Fibroblast of the aortic adventitia (primary cell): ENCODE data around the gene ZNF80. TPM values are rescaled to one million over a fixed set of nuclear protein-coding genes. Genes with fewer than 3 reads are reported as not detected.
A peak's percentile ranks its signal among the peaks of the same experiment; 100 is the strongest.

Source experiments
- DNase-seq: peaks from one replicate; pipeline ENCODE4 v3.0.0-alpha.2; 2010; ENCODE audit warnings: low read depth
- H3K4me3 ChIP-seq: 2 replicates; pipeline ENCODE4 v1.5.1; 2011; ENCODE audit warnings: low read depth, mild to moderate bottlenecking, control low read depth, low read length, moderate library complexity
- total RNA-seq: library from RNA; depleted of rRNA; stranded (reverse); fragments of >200 nt; gene quantifications from 2 replicates; pipeline ENCODE4 v1.2.3, GENCODE V29; 2012; ENCODE audit warnings: low replicate concordance
- TF ChIP-seq, protein P1 (sequence below): IDR thresholded peaks from 2 replicates; pipeline ENCODE4 v1.5.1; 2011; ENCODE audit warnings: mild to moderate bottlenecking, low read length, control low read depth, inconsistent platforms; ENCODE audit not compliant: insufficient read depth

ZNF80 gene
- total RNA-seq, 1 donor: not detected

DNA sequence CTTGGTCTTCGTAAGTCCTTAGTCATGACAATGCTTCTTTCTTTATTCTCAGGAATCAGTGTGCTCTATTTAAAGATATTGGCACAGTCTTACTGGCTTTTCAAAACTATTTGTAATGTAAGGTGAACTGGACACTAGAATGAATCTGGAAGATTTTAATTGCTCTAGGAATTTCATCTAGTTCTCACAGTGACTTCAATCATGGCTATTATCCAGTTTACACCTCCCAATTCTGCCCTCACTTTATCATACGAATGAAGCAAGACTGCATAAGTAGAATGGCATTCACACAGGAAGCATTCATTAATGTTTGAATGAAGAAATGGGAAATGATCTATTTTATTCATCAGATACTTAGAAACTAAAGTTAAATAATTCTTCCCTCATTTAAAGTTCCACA, 31.8 kb downstream of the ZNF80 start:
- DNase-seq: peak; percentile 44
- no peak overlapping the region for H3K4me3 ChIP-seq
- TF ChIP-seq, protein P1, sequence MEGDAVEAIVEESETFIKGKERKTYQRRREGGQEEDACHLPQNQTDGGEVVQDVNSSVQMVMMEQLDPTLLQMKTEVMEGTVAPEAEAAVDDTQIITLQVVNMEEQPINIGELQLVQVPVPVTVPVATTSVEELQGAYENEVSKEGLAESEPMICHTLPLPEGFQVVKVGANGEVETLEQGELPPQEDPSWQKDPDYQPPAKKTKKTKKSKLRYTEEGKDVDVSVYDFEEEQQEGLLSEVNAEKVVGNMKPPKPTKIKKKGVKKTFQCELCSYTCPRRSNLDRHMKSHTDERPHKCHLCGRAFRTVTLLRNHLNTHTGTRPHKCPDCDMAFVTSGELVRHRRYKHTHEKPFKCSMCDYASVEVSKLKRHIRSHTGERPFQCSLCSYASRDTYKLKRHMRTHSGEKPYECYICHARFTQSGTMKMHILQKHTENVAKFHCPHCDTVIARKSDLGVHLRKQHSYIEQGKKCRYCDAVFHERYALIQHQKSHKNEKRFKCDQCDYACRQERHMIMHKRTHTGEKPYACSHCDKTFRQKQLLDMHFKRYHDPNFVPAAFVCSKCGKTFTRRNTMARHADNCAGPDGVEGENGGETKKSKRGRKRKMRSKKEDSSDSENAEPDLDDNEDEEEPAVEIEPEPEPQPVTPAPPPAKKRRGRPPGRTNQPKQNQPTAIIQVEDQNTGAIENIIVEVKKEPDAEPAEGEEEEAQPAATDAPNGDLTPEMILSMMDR: no peak

DNA sequence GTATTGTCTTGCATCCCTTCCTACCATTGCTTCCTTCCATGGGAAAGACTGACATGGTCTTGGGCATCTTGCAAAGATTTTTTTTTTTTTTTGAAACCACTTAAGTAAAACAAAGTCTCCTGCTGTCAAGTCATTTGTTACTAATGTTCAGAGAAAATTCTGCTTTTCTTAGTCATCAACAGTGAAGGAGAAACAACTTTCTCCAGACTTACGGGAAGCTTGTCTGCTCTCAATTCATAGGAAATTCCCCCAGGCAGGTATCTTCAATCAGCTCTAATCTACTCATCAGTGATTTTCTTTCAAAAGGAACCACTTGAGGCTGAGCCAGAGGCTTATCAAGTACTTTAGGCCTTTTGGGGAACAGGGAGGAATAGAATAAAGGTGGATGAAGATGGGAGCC, 42.6 kb downstream of the ZNF80 start:
- no peak for DNase-seq
- no peak overlapping the region for H3K4me3 ChIP-seq
- TF ChIP-seq, protein P1: no peak

DNA sequence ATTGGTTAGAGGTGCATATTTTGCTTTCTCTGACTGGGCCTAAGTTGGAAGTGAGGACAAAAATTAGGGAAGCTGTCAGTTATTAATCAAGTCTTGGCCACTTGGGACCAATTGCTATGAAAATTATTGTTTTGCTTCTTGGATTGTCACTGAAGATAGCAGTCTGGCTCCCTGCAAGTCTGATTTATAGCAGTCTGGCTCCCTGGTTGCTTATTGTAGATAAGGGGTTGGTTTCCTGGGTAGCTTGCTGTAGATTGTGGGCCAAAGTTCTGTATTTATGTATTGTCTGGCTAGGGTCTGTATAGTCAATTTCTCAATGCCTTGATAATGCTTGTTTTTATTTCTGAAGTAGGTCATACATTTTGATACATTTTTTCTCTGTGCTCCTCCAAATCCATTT, 45.2 kb downstream of the ZNF80 start:
- DNase-seq: peak; percentile 54
- TF ChIP-seq, protein P1: no peak
- H3K4me3 ChIP-seq: no peak overlapping the region

DNA sequence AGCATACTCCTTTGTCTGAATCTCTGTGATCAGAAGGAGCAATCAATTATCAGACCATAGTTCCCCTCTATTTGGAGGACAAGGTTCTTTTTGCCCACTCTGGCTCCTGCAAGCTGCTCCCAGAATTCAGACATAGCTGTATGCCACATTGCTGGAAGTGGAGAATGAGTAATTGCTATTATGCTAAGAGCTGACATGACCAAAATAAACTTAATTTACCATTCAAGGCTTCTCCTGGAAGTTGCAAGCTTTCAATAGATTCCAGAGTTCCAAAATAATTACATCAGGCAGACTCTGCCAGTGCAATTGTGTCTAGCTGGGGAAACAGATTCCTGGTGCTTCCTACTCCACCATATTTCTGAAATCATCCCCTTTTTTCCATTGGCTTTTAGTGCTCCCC, 50.9 kb downstream of the ZNF80 start:
- TF ChIP-seq, protein P1: no peak
- DNase-seq: peak; percentile 4
- no peak overlapping the region for H3K4me3 ChIP-seq

Other genes starting within 250 kb of the ZNF80 start
- 4.2 and 7.4 TPM in 2 replicates for gene CCDC191, start 181.1 kb downstream of the ZNF80 start, total RNA-seq
- gene QTRT2, start 180.8 kb downstream of the ZNF80 start, total RNA-seq: 23.7 and 33.9 TPM in 2 replicates
- not detected in 2 replicates for gene DRD3, start 58.5 kb downstream of the ZNF80 start, total RNA-seq
- 0.18 and 0.33 TPM in 2 replicates for gene TIGIT, start 56.5 kb upstream of the ZNF80 start, total RNA-seq